Prostate gland (tissue), 2 donors: ENCODE data around the gene CD52.

Experiments
- POLR2A ChIP-seq: fragments of 450-650 bp; IDR thresholded peaks from one replicate; pipeline ENCODE4 v1.6.1; 2016; ENCODE audit warnings: antibody characterized with exemption, mild to moderate bottlenecking
- TF ChIP-seq, protein P1 (sequence below), 4 experiments: fragments of 200-600 bp in 2 of 4; fragments of 450-650 bp in 2 of 4; sonication (generic) in 2 of 4; IDR thresholded peaks; 1 replicate in 3 of 4; 2 replicates in 1 of 4; pipeline ENCODE4 v1.5.1; 2016 to 2019; ENCODE audit warnings: antibody characterized with exemption in 4 of 4, mild to moderate bottlenecking in 2 of 4, moderate library complexity in 2 of 4

DNA sequence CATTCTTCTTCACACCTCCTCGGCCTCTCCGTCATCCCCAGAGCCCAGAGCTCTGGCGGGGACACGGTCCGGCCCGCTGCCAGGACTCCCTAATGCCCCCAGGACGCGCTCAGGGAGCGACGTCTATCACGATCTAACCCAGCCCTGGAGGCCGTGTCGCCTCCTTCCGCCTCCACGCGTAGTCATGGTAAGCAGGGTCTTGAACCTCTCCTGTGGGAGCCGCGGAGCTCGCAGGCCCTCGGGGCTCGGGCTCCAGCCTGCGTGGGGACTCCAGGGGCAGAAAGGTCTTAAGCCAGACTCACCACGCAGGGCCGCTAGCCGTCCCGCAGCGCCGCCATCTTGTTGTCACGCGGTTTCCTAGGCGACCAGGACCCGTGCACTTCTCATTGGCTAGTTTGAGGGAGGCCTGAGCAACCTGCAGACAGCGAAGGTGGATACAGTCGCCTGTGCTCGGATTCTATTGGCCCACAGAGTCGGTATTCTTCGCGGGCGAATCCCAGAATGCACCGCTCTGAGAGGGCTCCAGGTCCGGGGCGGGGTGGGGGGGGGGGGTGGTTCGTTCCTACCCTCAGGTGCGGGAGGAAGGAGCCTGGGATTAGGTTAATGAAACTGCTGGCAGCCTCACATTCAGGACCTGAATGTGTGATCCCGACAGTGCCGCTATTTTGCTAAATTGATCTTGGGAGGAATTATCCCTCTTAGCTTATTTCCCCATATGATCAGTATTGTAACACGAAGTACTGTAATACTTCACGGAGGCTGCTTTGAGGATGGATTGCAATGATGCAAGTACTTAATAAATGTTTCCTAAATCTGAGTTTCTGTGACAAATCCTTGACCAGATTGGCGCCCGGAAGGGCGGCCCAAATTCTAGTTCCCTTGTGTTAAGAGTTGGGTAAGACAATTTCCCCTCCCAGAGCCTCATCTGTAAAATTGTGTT is 11.2 kb upstream of the CD52 start, which contains the start of gene UBXN11:
- TF ChIP-seq, protein P1, sequence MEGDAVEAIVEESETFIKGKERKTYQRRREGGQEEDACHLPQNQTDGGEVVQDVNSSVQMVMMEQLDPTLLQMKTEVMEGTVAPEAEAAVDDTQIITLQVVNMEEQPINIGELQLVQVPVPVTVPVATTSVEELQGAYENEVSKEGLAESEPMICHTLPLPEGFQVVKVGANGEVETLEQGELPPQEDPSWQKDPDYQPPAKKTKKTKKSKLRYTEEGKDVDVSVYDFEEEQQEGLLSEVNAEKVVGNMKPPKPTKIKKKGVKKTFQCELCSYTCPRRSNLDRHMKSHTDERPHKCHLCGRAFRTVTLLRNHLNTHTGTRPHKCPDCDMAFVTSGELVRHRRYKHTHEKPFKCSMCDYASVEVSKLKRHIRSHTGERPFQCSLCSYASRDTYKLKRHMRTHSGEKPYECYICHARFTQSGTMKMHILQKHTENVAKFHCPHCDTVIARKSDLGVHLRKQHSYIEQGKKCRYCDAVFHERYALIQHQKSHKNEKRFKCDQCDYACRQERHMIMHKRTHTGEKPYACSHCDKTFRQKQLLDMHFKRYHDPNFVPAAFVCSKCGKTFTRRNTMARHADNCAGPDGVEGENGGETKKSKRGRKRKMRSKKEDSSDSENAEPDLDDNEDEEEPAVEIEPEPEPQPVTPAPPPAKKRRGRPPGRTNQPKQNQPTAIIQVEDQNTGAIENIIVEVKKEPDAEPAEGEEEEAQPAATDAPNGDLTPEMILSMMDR (IDR thresholded peaks at IDR 0.05), result peak in 2 of 4 experiments; percentile 19 to 24
- TF ChIP-seq POLR2A, result no peak
